ENCODE data around the gene ATP2C2. TPM values are rescaled to one million over a fixed set of nuclear protein-coding genes. Genes with fewer than 3 reads are reported as not detected.

Gene ATP2C2
- total RNA-seq, 4 donors from 2014 or later, result 51.7 to 133 (median 57.7) TPM

GRCh38 chr16:84508502-84508901 is 140.2 kb downstream of the ATP2C2 start:
- WGBS, 2 donors, result 88% methylated on average over 8 of the region's 8 CpGs
- TF ChIP-seq POLR2A (IDR thresholded peaks at IDR 0.05), result no peak
- TF ChIP-seq CTCF (IDR thresholded peaks at IDR 0.05), result no peak
- no peak overlapping the region for H3K4me3 ChIP-seq (ENCODE audit: low read depth, poor library complexity, severe bottlenecking)
- intact Hi-C loops (cut with DNase I; ENCODE audit: low total_unique reads), result no loop called here
- DNase-seq (ENCODE audit: low spot score in 2 of 2), result peak in 1 of 2 donors; percentile 15

GRCh38 chr16:84509032-84509950 is 141.0 kb downstream of the ATP2C2 start:
- 79 to 81% methylated on average over 18 of the region's 20 CpGs for WGBS, 2 donors
- no peak for TF ChIP-seq CTCF (IDR thresholded peaks at IDR 0.05)
- TF ChIP-seq POLR2A (IDR thresholded peaks at IDR 0.05), result no peak
- peak in 1 of 2 donors; percentile 74 for DNase-seq (ENCODE audit: low spot score in 2 of 2)
- no peak overlapping the region for H3K4me3 ChIP-seq (ENCODE audit: low read depth, poor library complexity, severe bottlenecking)
- intact Hi-C loops (cut with DNase I; ENCODE audit: low total_unique reads), result no loop called here

- WGBS, 2 donors, result 6 to 8% methylated on average over 21 of the region's 21 CpGs
- DNase-seq (ENCODE audit: low spot score in 2 of 2), result peak; percentile 82 to 98
- no peak for TF ChIP-seq POLR2A (IDR thresholded peaks at IDR 0.05)
- TF ChIP-seq CTCF (IDR thresholded peaks at IDR 0.05), result peak in 1 of 3 donors; percentile 93
- intact Hi-C loops (cut with DNase I; ENCODE audit: low total_unique reads), result loop anchor here (5.0 to 10.0 kb wide), 3 partner anchors 111 to 454 kb away; no protein-coding TSS in a partner anchor
- no peak overlapping the region for H3K4me3 ChIP-seq (ENCODE audit: low read depth, poor library complexity, severe bottlenecking)
Observed at GRCh38 chr16:84511180-84511800, 143.0 kb downstream of the ATP2C2 start.

GRCh38 chr16:84511831-84512230 is 143.5 kb downstream of the ATP2C2 start:
- TF ChIP-seq CTCF (IDR thresholded peaks at IDR 0.05), result no peak
- TF ChIP-seq POLR2A (IDR thresholded peaks at IDR 0.05), result no peak
- 71 to 75% methylated on average over 13 of the region's 13 CpGs for WGBS, 2 donors
- DNase-seq (ENCODE audit: low spot score in 2 of 2), result peak in 1 of 2 donors; percentile 68
- intact Hi-C loops (cut with DNase I; ENCODE audit: low total_unique reads), result loop anchor here (5.0 to 10.0 kb wide), 3 partner anchors 110 to 453 kb away; no protein-coding TSS in a partner anchor
- no peak overlapping the region for H3K4me3 ChIP-seq (ENCODE audit: low read depth, poor library complexity, severe bottlenecking)

- DNase-seq (ENCODE audit: low spot score in 2 of 2), result no peak
- TF ChIP-seq POLR2A (IDR thresholded peaks at IDR 0.05), result no peak
- no peak for TF ChIP-seq CTCF (IDR thresholded peaks at IDR 0.05)
- 87 to 89% methylated on average over 10 of the region's 10 CpGs for WGBS, 2 donors
- intact Hi-C loops (cut with DNase I; ENCODE audit: low total_unique reads), result loop anchor here (5.0 to 10.0 kb wide), 3 partner anchors 109 to 452 kb away; no protein-coding TSS in a partner anchor
- no peak overlapping the region for H3K4me3 ChIP-seq (ENCODE audit: low read depth, poor library complexity, severe bottlenecking)
Observed at GRCh38 chr16:84513123-84513522, 144.8 kb downstream of the ATP2C2 start.
